DND-41 (cell line): ENCODE data around the gene NIM1K.
A peak's percentile ranks its signal among the peaks of the same experiment; 100 is the strongest.

Experiments used
- ATAC-seq: fragments of 200-7000 bp; cut with Tn5 transposase; 3 replicates; pipeline ENCODE4 v1.9.1; 2021; ENCODE audit warnings: low read depth; ENCODE audit not compliant: insufficient read depth
- DNase-seq: peaks from one replicate; pipeline ENCODE4 v3.0.0-alpha.2; 2020
- H2AFZ ChIP-seq: 2 replicates; pipeline ENCODE4 v1.6.0; 2012; ENCODE audit warnings: low read depth, low read length
- H3K27ac ChIP-seq: 2 replicates; pipeline ENCODE4 v1.5.1; 2012; ENCODE audit warnings: low read length, inconsistent platforms
- H3K27me3 ChIP-seq: fragments of 200-600 bp; sonication (generic); 2 replicates; pipeline ENCODE4 v1.6.0; 2012; ENCODE audit warnings: low read length, mild to moderate bottlenecking, inconsistent platforms; ENCODE audit not compliant: insufficient read depth, poor library complexity
- H3K36me3 ChIP-seq: 2 replicates; pipeline ENCODE4 v1.5.1; 2012; ENCODE audit warnings: low read length, inconsistent platforms; ENCODE audit not compliant: insufficient read depth
- H3K4me1 ChIP-seq: 2 replicates; pipeline ENCODE4 v1.5.1; 2012; ENCODE audit warnings: mild to moderate bottlenecking, low read length; ENCODE audit not compliant: insufficient read depth
- H3K4me2 ChIP-seq: 2 replicates; pipeline ENCODE4 v1.6.0; 2012; ENCODE audit warnings: mild to moderate bottlenecking, moderate library complexity, low read length, inconsistent platforms; ENCODE audit not compliant: insufficient read depth
- H3K4me3 ChIP-seq, 2 experiments: fragments of 200-600 bp in 1 of 2; shearing (Covaris generic) in 1 of 2; 2 replicates each; pipeline ENCODE4 v1.5.1; 2012 to 2016; ENCODE audit warnings: inconsistent platforms in 2 of 2, low read length in 2 of 2, mild to moderate bottlenecking in 2 of 2, low read depth in 1 of 2, moderate library complexity in 1 of 2
- H3K79me2 ChIP-seq: 2 replicates; pipeline ENCODE4 v1.6.0; 2012; ENCODE audit warnings: low read length, inconsistent platforms; ENCODE audit not compliant: insufficient read depth
- H3K9ac ChIP-seq: 2 replicates; pipeline ENCODE4 v1.6.0; 2012; ENCODE audit warnings: low read depth, mild to moderate bottlenecking, inconsistent platforms, low read length, moderate library complexity
- H3K9me3 ChIP-seq: 2 replicates; pipeline ENCODE4 v1.5.1; 2012; ENCODE audit warnings: low read length, moderate library complexity, mild to moderate bottlenecking, inconsistent platforms; ENCODE audit not compliant: insufficient read depth, severe bottlenecking
- H4K20me1 ChIP-seq: 2 replicates; pipeline ENCODE4 v1.6.0; 2012; ENCODE audit warnings: low read length; ENCODE audit not compliant: insufficient read depth
- CTCF ChIP-seq: IDR thresholded peaks from 2 replicates; pipeline ENCODE4 v1.5.1; 2012; ENCODE audit warnings: borderline replicate concordance, low read length, moderate library complexity, mild to moderate bottlenecking; ENCODE audit not compliant: poor library complexity, severe bottlenecking; ENCODE audit errors: extremely low read depth
- EZH2 ChIP-seq: IDR thresholded peaks from 3 replicates; pipeline ENCODE4 v1.6.1; 2012; ENCODE audit warnings: borderline replicate concordance, low read depth, mild to moderate bottlenecking, moderate library complexity, low read length, inconsistent platforms; ENCODE audit not compliant: severe bottlenecking

The NIM1K gene

DNA sequence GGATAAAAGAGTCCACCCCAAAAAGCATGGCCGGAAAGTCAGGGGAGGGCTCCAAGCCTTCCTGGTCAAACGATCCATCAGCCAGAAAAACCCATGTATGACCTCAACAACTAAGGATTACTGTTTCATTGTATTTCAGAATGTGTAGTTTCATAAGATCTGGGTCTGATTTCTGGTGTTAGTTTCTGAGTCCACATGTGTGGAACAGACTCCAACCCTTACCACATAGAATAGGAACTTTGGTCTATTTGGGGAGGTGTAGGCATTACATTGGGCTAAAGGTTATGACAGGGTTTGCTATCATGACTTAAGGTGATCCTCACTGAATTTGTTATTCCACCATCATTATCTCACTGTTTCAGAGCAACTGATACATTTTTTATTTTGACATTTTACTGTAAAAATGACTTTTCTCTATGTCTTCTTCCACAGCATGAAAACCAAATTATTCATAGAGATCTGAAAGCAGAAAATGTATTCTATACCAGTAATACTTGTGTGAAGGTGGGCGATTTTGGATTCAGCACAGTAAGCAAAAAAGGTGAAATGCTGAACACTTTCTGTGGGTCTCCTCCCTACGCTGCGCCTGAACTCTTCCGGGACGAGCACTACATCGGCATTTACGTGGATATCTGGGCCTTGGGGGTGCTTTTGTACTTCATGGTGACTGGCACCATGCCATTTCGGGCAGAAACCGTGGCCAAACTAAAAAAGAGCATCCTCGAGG is 87.7 kb downstream of the NIM1K start:
- H3K9me3 ChIP-seq, result no peaks in the 10 kb centered on the region
- H4K20me1 ChIP-seq, result no peaks in the 10 kb centered on the region
- no peaks in the 10 kb centered on the region for H3K36me3 ChIP-seq
- no peak overlapping the region for H2AFZ ChIP-seq
- H3K27me3 ChIP-seq, result no peaks in the 10 kb centered on the region
- H3K4me2 ChIP-seq, result no peak overlapping the region
- H3K27ac ChIP-seq, result no peak overlapping the region
- ATAC-seq (no peak), DNase-seq (no peak)
- H3K4me3 ChIP-seq, result no peak overlapping the region
- H3K9ac ChIP-seq, result no peak overlapping the region
- no peaks in the 10 kb centered on the region for H3K4me1 ChIP-seq
- no peaks in the 10 kb centered on the region for H3K79me2 ChIP-seq
- no peak for TF ChIP-seq CTCF
- TF ChIP-seq EZH2, result no peak

DNA sequence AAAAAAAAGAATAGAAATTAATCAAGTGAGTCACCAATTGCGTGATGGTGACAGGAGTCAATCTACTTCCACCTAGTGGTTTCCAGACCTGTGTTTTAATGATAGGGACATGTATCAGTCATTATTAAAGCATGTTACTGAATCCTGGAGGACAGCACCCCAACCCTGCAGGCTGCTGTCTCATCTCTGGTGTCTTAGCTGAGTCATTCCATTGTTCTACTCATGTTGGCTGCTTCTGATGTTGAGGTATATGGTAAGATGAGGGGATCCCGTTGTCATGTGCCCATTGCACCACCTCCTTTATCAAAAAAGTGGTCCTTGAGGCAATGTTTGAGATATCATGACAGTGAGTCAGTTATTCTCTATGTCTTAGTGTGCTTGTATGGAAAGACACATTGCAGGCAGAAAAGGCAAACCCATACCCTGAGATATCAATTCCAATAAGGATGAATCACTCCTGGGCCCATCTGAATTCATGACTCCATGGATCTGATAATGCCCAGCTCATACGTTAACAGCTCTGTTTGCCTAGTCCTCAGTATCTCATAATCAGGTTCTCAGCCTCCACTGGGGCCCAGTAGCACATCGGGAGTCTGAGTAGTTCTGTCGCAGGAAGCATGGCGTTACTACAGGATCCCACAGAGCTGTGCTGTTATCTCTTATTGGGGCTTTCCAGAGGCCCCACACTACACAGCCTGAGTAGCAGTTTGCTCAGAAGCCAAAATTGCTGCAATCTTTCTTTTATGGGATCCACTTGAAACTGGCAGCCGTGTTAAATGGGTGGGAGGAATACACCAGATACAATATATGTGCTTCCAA is 90.0 kb downstream of the NIM1K start:
- no peaks in the 10 kb centered on the region for H3K27me3 ChIP-seq
- no peaks in the 10 kb centered on the region for H3K4me1 ChIP-seq
- H3K4me3 ChIP-seq, result no peak overlapping the region
- H3K36me3 ChIP-seq, result peaks cover 7% of the 10 kb centered on the region
- H3K9ac ChIP-seq, result no peak overlapping the region
- TF ChIP-seq EZH2 (no peak), CTCF (no peak)
- H3K27ac ChIP-seq, result no peak overlapping the region
- H3K79me2 ChIP-seq, result no peaks in the 10 kb centered on the region
- H2AFZ ChIP-seq, result no peak overlapping the region
- no peaks in the 10 kb centered on the region for H3K9me3 ChIP-seq
- H4K20me1 ChIP-seq, result no peaks in the 10 kb centered on the region
- DNase-seq (no peak), ATAC-seq (no peak)
- no peak overlapping the region for H3K4me2 ChIP-seq

- Histone ChIP-seq H3K9me3 (no peaks in the 10 kb centered on the region), H3K36me3 (peaks cover 52% of the 10 kb centered on the region), H2AFZ (no peak overlapping the region), H3K4me1 (no peaks in the 10 kb centered on the region), H4K20me1 (no peaks in the 10 kb centered on the region), H3K27me3 (no peaks in the 10 kb centered on the region), H3K9ac (no peak overlapping the region), H3K27ac (no peak overlapping the region), H3K4me2 (no peak overlapping the region), H3K79me2 (no peaks in the 10 kb centered on the region), H3K4me3 (no peak overlapping the region)
- DNase-seq (no peak), ATAC-seq (peak; percentile 39; the same call in 2 of the 3 replicates)
- TF ChIP-seq EZH2, result no peak
- no peak for TF ChIP-seq CTCF
Observed at GRCh38 chr5:43286623-43287022, 94.6 kb downstream of the NIM1K start.
